GM12878 (cell line): ENCODE measurements around the gene RUFY2.

Source experiments
- EZH2 ChIP-seq: IDR thresholded peaks from 2 replicates; pipeline ENCODE4 v1.6.1; 2012; ENCODE audit warnings: low read depth, mild to moderate bottlenecking, control low read depth, inconsistent platforms, low read length, borderline replicate concordance; ENCODE audit not compliant: control insufficient read depth
- NR2C2 ChIP-seq: IDR thresholded peaks from 2 replicates; pipeline ENCODE4 v1.6.1; 2011; ENCODE audit warnings: borderline replicate concordance, low read depth; ENCODE audit not compliant: control insufficient read depth, insufficient read length
- TAF1 ChIP-seq: IDR thresholded peaks from 2 replicates; pipeline ENCODE4 v1.6.1; 2011; ENCODE audit warnings: mild to moderate bottlenecking, low read depth, low read length, borderline replicate concordance
- TCF7 ChIP-seq: IDR thresholded peaks from 2 replicates; pipeline ENCODE4 v1.6.1; 2014; ENCODE audit warnings: antibody characterized with exemption, borderline replicate concordance
- TF ChIP-seq, protein P1 (sequence below): IDR thresholded peaks from 2 replicates; pipeline ENCODE4 v1.6.1; 2011; ENCODE audit warnings: low read depth, low read length, improper control_type of control experiment, borderline replicate concordance

GRCh38 chr10:68329506-68329861 lies 77.6 kb downstream of the RUFY2 start:
- TF ChIP-seq, protein P1, sequence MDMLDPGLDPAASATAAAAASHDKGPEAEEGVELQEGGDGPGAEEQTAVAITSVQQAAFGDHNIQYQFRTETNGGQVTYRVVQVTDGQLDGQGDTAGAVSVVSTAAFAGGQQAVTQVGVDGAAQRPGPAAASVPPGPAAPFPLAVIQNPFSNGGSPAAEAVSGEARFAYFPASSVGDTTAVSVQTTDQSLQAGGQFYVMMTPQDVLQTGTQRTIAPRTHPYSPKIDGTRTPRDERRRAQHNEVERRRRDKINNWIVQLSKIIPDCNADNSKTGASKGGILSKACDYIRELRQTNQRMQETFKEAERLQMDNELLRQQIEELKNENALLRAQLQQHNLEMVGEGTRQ, result no peak
- TF ChIP-seq TCF7, result no peak
- TF ChIP-seq TAF1, result no peak
- TF ChIP-seq EZH2, result no peak
- no peak for TF ChIP-seq NR2C2
